GM23338 (cell line): ENCODE measurements around the gene NUTF2. TPM values are rescaled to one million over a fixed set of nuclear protein-coding genes. Genes with fewer than 3 reads are reported as not detected.

Experiments used
- ATAC-seq: fragments of 200-7000 bp; cut with Tn5 transposase; 3 replicates; pipeline ENCODE4 v1.9.1; 2020
- DNase-seq: peaks from one replicate; pipeline ENCODE4 v3.0.0-alpha.2; 2015; ENCODE audit warnings: low spot score
- H2AFZ ChIP-seq: fragments of 200-600 bp; sonication (generic); 2 replicates; pipeline ENCODE4 v1.8.0; 2016; ENCODE audit warnings: antibody characterized with exemption, mild to moderate bottlenecking, moderate library complexity
- H3F3A ChIP-seq: fragments of 200-600 bp; sonication (generic); replicated peaks from 2 replicates; pipeline ENCODE4 v1.8.0; 2017; ENCODE audit warnings: antibody characterized with exemption, mixed run types, low read depth
- H3K27ac ChIP-seq: fragments of 200-600 bp; sonication (generic); 2 replicates; pipeline ENCODE4 v1.6.1; 2016; ENCODE audit warnings: low read depth
- H3K27me3 ChIP-seq: fragments of 200-600 bp; sonication (generic); 2 replicates; pipeline ENCODE4 v1.8.0; 2016; ENCODE audit warnings: mild to moderate bottlenecking, mixed run types, moderate library complexity; ENCODE audit not compliant: insufficient read depth
- H3K36me3 ChIP-seq: fragments of 200-600 bp; sonication (generic); 2 replicates; pipeline ENCODE4 v1.8.0; 2016; ENCODE audit warnings: mild to moderate bottlenecking; ENCODE audit not compliant: insufficient read depth
- H3K4me1 ChIP-seq: fragments of 200-600 bp; sonication (generic); 2 replicates; pipeline ENCODE4 v1.8.0; 2016; ENCODE audit warnings: mild to moderate bottlenecking, moderate library complexity; ENCODE audit not compliant: insufficient read depth
- H3K4me2 ChIP-seq: fragments of 200-600 bp; sonication (generic); 2 replicates; pipeline ENCODE4 v1.7.1; 2017; ENCODE audit warnings: mixed run types
- H3K4me3 ChIP-seq: fragments of 200-600 bp; sonication (generic); 2 replicates; pipeline ENCODE4 v1.6.1; 2016; ENCODE audit warnings: mixed run types
- H3K79me2 ChIP-seq: fragments of 200-600 bp; sonication (generic); replicated peaks from 2 replicates; pipeline ENCODE4 v1.8.0; 2017; ENCODE audit warnings: mild to moderate bottlenecking; ENCODE audit not compliant: insufficient read depth
- H3K9me2 ChIP-seq: fragments of 200-600 bp; sonication (generic); 2 replicates; pipeline ENCODE4 v1.8.0; 2017; ENCODE audit not compliant: insufficient read depth
- H4K20me1 ChIP-seq: fragments of 200-600 bp; sonication (generic); replicated peaks from 2 replicates; pipeline ENCODE4 v1.8.0; 2017; ENCODE audit warnings: mild to moderate bottlenecking; ENCODE audit not compliant: insufficient read depth
- H3K27ac Mint-ChIP-seq: 2 replicates; pipeline ENCODE4 v1.8.0; 2020; ENCODE audit warnings: inconsistent platforms, mild to moderate bottlenecking, moderate library complexity, mixed read lengths
- H3K27me3 Mint-ChIP-seq: 3 replicates; pipeline ENCODE4 v1.8.0; 2022; ENCODE audit warnings: low read depth, mild to moderate bottlenecking, moderate library complexity, mixed read lengths, inconsistent platforms; ENCODE audit not compliant: insufficient read depth, poor library complexity
- H3K36me3 Mint-ChIP-seq: 3 replicates; pipeline ENCODE4 v1.8.0; 2021; ENCODE audit warnings: low read depth, mild to moderate bottlenecking, inconsistent platforms, moderate library complexity, mixed read lengths
- H3K4me1 Mint-ChIP-seq: 3 replicates; pipeline ENCODE4 v1.8.0; 2020; ENCODE audit warnings: mild to moderate bottlenecking, inconsistent platforms, mixed read lengths
- H3K4me3 Mint-ChIP-seq: 3 replicates; pipeline ENCODE4 v1.8.0; 2021; ENCODE audit warnings: moderate library complexity, mild to moderate bottlenecking, inconsistent platforms, mixed read lengths
- H3K9me3 Mint-ChIP-seq: 3 replicates; pipeline ENCODE4 v1.8.0; 2020; ENCODE audit warnings: moderate library complexity, mild to moderate bottlenecking, inconsistent platforms, mixed read lengths
- CREB1 ChIP-seq: fragments of 250-450 bp; sonication (Bioruptor Pico); IDR thresholded peaks from 2 replicates; pipeline ENCODE4 v1.5.0; 2020; ENCODE audit warnings: low read depth, mild to moderate bottlenecking, moderate library complexity
- REST ChIP-seq: IDR thresholded peaks from one replicate; pipeline ENCODE4 v1.6.1; 2018; ENCODE audit warnings: antibody characterized with exemption; ENCODE audit not compliant: unreplicated experiment
- ZNF462 ChIP-seq: fragments of 250-450 bp; sonication (Bioruptor Pico); IDR thresholded peaks from 2 replicates; pipeline ENCODE4 v1.5.0; 2020; ENCODE audit warnings: mild to moderate bottlenecking, moderate library complexity
- polyA plus RNA-seq: library from polyadenylated mRNA; unstranded; fragments of >200 nt; fragmentation: Nextera tagmentation; extraction: Ambion mirVana; gene quantifications from 2 replicates; pipeline ENCODE4 v1.2.1, GENCODE V29; 2016
- total RNA-seq: library from RNA; depleted of rRNA; stranded (reverse); fragments of >200 nt; shearing (Covaris generic); gene quantifications from 2 replicates; pipeline ENCODE4 v1.2.3, GENCODE V29; 2014

Gene NUTF2
- total and polyA plus RNA-seq, 2 experiments from 2014 or later = 321 to 391 TPM

DNA sequence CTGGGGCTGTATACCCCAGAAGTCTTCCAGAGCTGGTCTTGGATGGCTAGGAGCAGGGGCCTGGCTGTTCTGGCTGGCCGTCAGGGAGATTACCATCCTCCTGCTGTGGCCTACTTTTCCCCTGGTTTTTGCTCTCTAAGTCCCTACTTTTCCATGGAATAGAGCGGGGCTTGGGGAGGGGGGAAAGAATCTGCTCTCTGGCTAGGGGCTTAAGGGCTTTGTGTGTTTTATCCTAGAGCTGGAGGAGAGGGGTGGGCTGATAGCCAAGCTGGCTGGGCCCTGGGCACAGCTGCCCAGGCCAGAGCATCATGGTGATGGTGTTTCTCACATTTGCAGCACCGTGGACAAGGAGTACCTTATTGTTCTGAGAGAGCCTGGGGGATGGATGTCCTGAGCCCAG is 41.6 kb downstream of the NUTF2 start:
- peaks cover 8% of the 10 kb centered on the region for H3K36me3 Mint-ChIP-seq
- ATAC-seq = no peak

More for the DNA sequence above, 41.6 kb downstream of the NUTF2 start:
- H3K27me3 ChIP-seq = no peaks in the 10 kb centered on the region
- H3K4me2 ChIP-seq = no peak overlapping the region
- H3K27ac Mint-ChIP-seq = no peak overlapping the region
- no peak overlapping the region for H3K27ac ChIP-seq
- TF ChIP-seq ZNF462 (no peak), CREB1 (no peak), REST (no peak)
- peaks cover under 1% of the 10 kb centered on the region; the same call in 1 of the 2 replicates for H3K79me2 ChIP-seq
- no peaks in the 10 kb centered on the region for H3K9me3 Mint-ChIP-seq
- no peak for DNase-seq
- peaks cover 23% of the 10 kb centered on the region; the same call in 1 of the 2 replicates for H3F3A ChIP-seq
- no peak overlapping the region for H3K4me3 Mint-ChIP-seq
- no peaks in the 10 kb centered on the region; the same call in 1 of the 2 replicates for H4K20me1 ChIP-seq
- H3K9me2 ChIP-seq = no peaks in the 10 kb centered on the region
- H3K27me3 Mint-ChIP-seq = peaks cover 9% of the 10 kb centered on the region
- no peaks in the 10 kb centered on the region for H3K36me3 ChIP-seq
- no peak overlapping the region for H2AFZ ChIP-seq
- peaks cover 33% of the 10 kb centered on the region for H3K4me1 ChIP-seq
- no peak overlapping the region for H3K4me3 ChIP-seq
- H3K4me1 Mint-ChIP-seq = peaks cover 26% of the 10 kb centered on the region
